ENCODE data around the gene MRE11.

The MRE11 gene

DNA sequence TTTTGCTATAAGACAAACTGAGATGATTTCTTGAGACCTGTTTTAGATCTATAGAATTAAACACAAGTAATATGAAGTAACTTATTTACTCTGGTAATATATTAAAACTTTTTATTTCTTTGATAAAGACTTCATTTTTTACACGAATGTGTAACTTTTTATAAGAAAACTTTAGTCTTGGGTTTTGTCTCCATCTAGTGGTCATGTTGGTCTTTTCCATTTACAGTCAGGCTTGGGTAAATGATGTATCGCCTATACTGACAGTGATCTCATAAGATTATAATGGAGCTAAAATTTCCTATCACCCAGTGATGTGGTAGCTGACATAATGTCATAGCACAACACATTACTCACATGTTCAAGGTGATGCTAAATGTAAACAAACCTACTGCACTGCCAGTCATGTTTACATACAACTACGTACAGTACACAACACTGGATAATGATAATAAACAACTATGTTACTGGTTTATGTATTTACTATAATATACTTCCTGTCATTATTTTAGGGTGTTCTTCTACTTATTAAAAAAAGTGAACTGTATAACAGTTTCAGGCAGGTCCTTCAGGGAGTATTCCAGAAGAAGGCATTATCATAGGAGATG is 11.1 kb upstream of the MRE11 start:
- DNase-seq: peak; percentile 49

DNA sequence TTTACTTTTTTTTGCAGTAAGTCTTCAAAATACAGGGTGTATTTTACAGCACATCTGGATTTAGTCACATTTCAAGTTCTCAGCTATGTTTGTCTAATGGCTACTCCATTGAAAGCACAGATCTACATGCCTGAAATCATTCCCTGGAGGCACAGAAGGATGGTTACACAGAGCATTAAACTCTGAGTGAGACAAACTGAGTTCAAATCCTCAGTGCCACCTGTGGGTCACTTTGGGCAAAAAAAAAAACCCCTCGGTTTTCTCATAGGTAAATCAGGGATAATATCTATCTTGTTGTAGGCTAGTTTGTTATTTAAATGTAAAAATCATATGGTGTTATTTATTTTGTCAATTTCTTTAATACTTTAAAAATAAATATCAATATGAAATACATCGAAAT is 7.9 kb upstream of the MRE11 start:
- no peak for DNase-seq

DNA sequence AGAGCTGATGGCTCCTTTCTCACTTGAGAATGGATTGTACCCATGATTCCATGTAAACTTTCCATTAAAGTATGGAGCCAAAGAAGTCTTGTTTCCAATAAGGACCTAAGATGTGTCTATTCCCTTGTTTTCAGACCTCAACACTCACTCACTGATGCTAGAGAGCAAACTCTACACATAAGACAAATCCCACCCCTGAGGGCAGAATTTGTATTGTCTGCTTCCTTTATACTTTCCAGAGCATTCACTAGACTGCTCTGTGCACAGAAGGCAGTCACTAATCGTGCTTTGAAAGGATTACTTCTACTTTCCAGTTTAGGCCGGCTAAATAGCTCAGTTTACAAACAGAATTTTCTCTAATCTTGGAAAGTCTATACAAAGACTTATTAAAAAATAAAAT is 6.5 kb upstream of the MRE11 start:
- no peak for DNase-seq

DNA sequence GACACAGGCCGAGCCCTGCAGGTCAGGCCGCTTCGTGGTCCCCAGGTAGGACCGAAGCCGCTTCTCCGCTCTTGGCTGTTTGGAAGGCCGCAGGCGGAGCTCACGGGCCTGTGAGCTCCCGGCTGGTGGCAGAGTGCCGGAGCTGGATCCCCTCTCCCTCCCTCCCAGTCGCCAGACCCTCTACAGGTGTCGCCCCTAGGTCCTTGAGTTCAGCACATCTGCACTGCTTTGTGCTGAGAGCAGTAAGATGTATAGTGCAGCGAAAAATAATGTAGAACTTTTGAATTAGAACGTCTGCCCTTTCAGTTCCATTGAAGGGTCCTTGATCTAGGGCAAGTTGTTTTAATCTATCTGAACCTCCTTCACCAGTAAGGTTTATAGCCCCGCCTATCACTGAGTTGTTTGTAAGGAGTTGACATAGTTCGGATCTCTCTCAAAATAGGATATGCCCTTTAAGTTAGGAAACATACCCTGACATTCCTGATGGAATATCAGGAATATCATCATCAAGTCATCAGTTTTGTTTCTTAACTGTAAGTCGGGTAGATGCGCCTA is 559 bp upstream of the MRE11 start:
- DNase-seq: no peak

DNA sequence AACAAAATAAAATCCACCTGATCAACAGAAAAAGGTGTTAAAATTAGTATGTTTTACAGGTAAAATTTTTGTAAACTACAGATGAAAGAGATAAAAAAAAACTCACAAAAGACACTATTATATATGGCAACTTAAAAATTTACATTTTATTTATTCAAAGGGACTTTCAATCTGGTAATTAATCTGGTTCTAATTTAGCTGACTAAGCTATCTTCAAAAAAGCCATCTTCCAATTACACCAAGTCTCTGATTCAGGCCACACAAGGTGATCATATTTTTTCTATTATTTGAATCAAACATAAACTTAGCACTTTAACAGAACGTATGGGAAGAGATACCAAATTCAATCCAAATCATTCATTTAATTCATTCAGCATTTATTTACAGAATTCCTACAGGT is 7.6 kb downstream of the MRE11 start:
- DNase-seq: no peak

DNA sequence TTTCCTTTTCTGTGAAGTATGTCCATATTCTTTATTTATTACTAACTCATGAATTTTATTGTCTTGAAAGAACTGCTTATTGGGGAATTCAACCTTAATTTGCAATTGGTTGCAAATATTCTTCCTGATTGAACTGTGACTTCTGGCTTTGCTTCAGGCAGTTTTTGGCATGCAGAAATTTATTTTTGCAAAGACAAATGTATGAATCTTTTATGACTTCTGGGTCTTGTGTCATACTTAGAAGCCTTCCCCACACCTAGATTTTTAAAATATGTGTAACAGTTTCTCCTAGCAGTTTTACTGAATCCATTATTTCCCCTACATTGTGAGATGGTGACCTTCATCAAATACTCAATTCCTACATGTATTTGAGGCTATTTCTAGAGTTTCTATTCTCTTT is 12.3 kb downstream of the MRE11 start:
- DNase-seq: no peak

DNA sequence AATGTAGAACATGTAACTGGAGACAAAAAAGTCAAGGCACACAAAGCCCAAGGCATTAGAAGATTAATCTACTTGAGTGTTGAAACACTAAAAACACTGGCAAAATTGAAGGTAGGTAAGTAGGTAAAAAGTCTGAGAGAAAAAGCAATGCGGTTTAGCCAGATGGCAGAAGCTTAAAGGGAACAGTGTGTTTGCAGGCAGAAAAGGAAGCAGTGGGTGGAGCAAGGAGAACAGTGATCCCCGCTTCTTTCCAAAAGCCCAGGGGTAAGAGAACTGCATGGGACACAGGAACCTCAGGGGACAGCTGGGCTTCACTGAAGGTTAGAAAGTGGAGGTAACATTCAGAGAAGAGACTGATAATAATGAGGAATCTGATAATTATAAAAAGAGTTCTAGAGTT is 16.0 kb downstream of the MRE11 start:
- DNase-seq: no peak

DNA sequence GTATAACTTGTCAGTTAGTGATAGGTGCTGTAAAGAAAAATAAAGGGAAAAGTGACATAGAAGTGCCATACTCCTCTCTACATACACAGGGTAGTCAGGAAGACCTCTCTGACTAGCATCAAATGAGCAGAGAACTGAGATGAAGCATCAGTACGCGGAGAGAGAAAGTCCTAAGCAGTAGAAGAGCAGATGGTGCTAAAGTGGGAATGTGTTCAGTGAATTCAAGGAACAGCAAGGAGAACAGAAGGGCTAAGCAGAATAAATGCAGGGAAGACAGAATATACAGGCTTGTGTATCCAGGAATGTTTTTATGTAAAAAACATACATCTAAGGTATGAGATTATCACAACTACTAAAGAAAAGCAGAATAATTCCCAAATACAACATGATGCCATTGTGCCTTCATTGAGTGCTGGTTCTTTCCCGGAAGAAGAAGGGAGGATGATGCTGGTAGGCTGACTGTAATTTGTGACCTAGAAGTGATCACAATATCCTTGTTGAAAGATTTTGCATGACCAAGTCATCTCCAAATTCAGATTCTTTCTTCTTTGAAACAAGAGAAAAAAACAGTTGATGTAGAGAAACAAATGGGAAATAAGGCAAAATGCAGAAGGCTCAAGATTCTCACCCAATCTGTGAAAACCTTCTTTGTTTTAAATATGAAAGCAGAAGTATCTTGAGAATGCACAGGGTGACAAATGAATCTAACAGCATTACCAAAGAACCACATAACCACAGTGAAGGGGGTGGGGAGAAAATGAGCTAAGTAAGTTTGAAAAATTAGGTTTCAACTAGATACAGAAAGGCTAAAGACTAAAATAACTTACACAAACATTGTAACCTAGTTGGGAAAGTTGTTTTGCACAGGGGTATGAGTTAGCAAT is 20.5 kb downstream of the MRE11 start:
- DNase-seq: no peak

DNA sequence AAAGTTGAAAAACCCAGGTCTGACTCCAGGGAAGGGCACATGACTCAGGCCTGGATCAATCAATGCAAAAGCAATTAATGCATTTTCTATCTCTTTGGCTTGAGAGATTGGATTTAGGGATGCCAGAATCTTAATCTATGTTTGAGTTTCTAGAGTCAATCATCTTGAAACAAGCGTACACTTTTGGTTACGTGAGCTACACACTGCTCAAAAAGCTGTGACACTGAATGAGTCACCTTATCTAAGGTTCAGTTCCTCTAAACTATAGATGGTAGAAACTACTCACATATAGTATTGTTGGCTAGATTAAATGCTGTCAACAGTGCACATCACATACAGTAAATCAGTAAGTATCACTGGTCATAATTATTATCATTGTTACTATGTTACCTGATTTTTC is 24.2 kb downstream of the MRE11 start:
- no peak for DNase-seq

DNA sequence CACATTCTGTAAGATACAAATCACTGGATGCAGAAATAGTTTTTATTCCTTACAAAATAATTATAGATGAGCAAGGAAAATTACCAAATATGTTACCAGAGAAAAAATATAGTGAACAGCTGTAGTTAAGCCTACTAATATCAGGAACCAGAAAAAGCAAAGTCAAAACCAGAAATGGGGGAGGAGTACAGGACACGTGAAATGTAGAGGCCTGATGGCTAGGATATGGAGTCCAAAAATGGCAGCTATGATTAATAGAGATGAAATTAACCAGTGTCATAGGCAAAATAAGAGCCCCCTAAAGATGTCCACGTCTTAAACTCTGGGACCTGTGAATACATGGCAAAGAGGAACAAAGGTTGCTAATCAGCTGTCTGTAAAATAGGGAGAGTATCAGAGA is 34.1 kb downstream of the MRE11 start:
- DNase-seq: no peak

DNA sequence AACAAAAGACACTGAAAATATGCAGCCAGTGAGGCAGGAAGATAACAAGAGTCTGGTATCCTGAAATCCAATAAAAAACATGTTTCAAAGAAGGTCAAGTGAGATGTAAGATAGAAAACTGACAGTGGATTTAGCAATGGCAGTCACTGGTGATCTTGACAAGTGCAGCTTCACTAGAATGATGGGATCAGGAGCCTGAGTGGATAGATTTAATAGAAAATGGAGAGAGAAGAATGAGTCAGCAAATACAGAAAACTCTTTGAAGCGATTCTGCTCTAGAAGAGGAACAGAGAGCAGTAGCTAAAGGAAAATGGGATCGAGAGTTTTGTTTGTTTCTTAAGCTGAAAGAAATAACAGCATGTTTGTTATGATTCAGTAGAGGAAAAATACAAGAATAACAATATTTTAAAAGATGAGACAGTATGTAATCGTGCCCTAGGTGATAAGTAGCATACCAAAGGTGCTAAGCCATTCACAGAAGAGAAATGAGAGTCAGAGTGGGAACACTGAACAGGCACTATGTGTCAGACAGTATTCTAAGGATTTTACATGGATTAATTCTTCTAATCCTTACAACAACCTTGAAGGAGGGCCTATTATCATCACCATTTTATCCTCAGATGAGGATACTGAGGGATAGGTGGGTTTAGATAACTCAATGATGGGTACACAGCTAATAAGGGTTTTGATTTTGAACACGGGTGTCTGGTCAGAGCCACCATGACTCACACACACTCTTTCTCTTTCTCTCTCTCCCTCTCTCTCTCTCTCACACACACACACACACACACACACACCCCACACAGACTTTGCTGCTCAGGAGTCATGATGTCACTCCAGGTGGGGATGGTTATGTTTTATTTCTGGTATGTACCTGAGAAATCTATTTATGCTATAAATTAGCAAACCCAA is 36.3 kb downstream of the MRE11 start:
- no peak for DNase-seq

DNA sequence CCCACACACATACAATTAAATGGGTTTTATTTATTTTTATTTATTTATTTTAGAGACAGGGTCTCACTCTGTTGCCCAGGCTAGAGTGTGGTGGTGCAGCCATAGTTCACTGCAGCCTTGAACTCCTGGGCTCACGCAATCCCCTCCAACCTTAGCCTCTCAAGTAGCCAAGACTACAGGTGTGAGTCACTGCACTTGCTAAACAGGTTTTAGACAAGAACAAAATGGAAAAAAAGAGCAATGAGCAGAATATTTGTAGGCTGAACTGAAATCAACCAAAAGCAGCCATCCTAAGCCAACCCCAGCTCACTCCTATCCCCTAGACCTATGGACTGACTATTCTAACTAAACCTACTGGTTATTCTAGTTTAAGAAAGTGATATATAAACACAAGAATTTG is 37.8 kb downstream of the MRE11 start:
- no peak for DNase-seq

DNA sequence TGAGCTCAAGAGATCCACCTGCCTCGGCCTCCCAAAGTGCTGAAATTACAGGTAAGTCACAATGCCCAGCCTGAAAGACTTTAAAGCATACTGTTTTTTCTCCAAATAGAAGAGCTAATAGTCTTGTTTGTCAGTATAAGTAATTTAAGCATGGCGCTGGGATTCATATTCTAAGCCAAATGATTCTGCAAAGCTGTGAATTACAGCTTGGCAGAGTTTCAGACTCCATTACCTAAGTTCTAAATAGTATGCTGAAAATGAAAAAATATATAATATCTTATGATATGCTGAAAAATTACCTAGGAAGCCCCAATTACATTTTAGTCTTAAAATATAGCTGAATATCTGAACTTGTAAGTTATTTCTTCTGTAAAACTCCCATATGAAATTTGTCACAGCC is 39.3 kb downstream of the MRE11 start:
- no peak for DNase-seq

DNA sequence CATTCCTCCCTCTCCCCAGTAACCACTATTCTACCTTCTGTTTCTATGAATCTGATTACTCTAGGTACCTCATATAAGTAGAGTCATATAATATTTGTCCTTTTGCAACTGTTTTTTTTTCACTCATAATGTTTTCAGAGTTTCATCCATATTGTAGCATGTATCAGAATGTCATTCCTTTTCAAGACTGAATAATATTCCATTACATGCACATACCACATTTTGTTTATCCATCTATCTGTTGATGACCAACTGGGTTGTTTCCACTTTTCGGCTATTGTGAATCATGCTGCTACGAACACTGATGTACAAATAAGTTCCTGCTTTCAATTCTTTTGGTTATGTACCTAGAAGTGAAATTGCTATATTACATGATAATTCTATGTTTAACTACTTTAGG is 40.7 kb downstream of the MRE11 start:
- no peak for DNase-seq

DNA sequence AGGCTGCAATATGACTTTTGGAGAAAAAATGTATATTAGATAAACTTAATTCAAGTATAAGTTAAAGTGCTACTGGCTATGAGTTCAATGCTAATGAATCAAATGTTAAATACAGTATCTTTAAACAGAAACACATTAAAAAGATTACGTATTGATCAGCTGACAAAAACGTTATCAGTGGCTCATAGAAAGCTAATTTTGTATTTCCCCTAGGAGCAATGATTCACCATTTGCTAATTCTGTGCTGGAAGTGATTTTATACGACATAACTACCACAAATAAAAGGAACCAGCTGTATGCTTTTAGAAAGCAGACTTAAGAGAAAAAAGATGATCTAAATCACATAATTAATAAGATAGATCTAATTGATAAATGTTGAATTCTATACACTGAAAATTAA is 43.6 kb downstream of the MRE11 start:
- DNase-seq: no peak

DNA sequence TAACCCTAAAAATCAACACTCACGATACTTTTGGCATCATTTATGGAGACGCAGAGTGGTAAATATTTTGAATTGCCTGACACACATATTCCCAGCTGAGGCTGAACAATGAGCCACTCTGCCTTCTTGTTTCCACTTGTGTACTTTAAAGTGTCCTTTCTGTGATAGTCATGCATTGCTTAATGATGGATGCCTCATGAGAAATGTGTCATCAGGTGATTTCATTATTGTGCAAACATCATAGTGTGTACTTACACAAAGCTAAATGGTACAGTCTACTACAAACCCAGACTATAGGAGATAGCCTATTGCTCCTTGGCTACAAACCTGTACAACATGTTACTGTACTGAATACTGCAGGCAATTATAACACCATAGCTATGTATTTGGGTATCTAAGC is 44.2 kb downstream of the MRE11 start:
- no peak for DNase-seq

DNA sequence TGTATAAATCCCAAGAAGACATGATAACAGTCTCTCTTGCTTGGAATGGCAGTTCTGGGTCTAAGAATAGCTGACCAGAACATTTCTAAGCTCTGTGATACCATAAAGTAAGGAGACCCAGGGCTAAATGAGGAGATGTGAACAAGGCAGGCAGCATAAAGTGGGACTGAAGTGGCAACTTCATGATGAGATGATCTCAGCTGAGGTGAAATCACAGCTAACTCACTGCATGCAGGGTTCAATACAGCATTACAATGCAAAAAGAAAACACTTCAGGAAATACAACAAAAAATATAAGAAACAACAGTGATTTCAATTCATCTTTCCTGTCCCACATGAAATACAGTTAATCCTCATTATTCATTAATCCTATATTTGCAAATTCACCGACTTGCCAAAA is 44.6 kb downstream of the MRE11 start:
- DNase-seq: no peak

DNA sequence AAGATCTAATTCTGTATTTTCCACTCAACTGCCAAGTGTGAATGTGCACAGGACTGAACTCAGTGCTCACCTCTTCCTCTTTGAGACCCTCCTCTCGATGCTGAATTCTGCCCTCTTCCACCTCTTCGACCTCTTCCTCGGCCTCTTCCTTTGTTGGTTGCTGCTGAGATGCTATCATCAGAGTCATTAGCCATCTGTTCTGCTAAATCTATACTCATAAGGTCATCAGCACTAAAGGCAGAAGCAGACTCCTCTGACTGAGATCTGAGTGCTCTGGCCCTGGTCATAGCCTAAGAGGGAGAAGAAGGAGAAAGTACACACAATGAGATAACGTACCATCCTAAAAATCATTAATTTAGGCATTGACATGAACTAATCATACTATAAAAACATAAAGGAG is 46.5 kb downstream of the MRE11 start:
- no peak for DNase-seq

DNA sequence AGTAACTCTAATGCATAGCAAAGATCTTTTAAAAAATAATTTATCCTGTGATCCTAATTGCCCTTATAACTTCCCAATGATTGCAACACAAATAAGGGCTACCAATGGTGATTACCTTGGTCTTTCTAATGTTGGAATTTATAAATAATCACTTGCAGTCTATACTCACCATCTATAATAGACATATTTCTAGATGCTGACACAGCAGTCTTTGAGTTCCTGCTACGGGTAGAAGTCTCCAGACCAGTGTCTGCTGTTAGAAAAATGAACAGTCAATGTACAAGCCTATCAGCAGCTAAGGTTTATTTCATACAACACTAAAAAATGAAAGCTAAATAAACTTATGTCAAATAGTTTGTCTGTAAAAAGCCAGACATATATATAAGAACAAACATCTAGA is 48.0 kb downstream of the MRE11 start:
- no peak for DNase-seq

DNA sequence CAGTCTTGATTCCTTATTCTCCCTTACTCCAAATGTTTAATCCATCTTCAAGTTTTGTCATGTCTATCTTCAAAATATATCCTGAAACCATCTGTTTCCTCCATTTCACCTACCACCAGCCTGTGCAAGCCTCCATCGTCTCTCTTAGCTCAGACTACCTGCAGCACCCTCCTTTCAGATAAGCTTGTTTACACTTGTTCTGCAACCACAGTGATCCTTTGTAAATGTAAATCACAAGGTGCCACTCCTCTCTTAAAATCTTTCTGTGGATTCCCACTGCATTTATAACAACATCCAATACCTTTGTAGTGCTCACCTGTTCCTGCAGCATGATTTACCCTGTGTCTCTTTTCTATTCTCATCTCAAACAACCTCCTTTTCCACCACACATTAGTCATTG is 60.6 kb downstream of the MRE11 start:
- DNase-seq: no peak

DNA sequence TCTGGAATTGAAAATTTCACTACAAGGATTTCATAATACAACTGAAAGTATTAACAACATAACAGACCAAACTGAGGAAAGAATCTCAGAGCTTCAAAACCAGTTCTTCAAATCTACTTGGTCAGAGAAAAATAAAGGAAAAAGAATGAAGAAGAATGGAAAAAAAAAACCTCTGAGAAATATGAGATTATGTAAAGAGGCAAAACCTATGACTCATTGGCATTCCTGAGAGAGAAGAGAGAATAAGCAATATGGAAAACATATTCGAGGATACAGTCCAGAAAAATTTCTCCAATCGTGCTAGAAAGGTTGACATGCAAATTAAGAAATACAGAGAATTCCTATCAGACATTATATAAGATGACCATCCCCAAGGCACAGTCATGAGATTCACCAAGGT is 69.0 kb downstream of the MRE11 start:
- no peak for DNase-seq

DNA sequence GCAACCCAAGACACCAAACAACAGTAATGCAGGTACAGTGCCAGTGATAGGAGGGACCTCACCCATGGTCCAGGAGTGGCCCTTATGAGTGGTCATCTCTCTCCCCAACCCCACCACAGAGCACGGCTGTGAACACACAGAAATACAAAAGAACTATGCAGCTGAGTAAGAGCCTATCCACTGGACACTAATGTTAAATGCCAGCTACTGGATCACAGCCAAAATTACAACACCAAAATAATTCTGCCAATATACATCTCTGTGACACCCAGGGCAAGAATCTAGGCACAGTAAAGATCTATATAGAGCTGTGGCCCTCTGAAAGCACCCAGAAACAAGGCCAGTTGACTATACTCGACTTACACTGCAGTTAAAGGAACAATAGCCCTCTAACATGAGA is 69.6 kb downstream of the MRE11 start:
- DNase-seq: no peak

DNA sequence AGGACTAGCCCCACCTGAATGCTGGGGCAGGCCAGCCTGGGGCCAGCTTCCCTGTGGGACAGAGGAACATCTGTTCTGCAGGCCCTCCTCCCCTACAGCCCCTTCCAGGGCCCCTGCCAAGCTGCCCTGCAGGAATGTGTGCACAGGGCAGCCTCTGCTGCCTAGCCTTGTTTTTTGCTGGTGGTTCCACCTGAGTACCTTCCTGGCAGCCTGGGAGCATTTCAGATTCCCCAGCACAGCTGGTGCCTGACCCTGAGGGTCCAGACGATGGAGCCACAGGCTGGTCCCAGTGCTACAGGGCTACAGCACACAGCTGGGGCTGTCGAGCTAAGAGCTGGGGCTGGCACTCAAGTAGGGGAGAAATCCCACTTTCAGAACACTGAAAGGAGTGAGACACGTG is 70.1 kb downstream of the MRE11 start:
- no peak for DNase-seq
